HG03175 (cell line): Measurements from ENCODE around the gene PRIMPOL.
"Not testable (repeated sequence)": the region's sequence is repeated elsewhere in the genome, so short reads cannot be mapped to it uniquely, and the experiment has no call there.

ENCODE experiments used
- ATAC-seq: cut with Tn5 transposase; IDR thresholded peaks from one replicate; pipeline ENCODE4 v1.9.1; 2021; ENCODE audit warnings: mild to moderate bottlenecking, moderate library complexity; ENCODE audit not compliant: unreplicated experiment

Gene PRIMPOL

GRCh38 chr4:184649026-184649970, at the start of gene PRIMPOL, which contains the start of gene CASP3:
PRIMPOL (plus strand) TSS chr4:184649738; CDS start chr4:184657141, 7,403 bp downstream.
CASP3 (minus strand) TSS chr4:184649447; CDS start chr4:184638453, 10,994 bp downstream.
- ATAC-seq: peak; percentile 84

- not testable (repeated sequence) for ATAC-seq
These were observed 48.6 kb upstream of the PRIMPOL start for GRCh38 chr4:184600982-184601381.

GRCh38 chr4:184602857-184603256, 46.7 kb upstream of the PRIMPOL start:
- not testable (repeated sequence) for ATAC-seq

- ATAC-seq: not testable (repeated sequence)
These were observed 42.1 kb upstream of the PRIMPOL start for GRCh38 chr4:184607429-184607828.

- ATAC-seq: no peak
These were observed 37.5 kb upstream of the PRIMPOL start for GRCh38 chr4:184612074-184612473.

- ATAC-seq: no peak
These were observed 36.1 kb upstream of the PRIMPOL start for GRCh38 chr4:184613405-184613804.

- no peak for ATAC-seq
These were observed 35.0 kb upstream of the PRIMPOL start for GRCh38 chr4:184614509-184614908.

- not testable (repeated sequence) for ATAC-seq
These were observed 33.4 kb upstream of the PRIMPOL start for GRCh38 chr4:184616168-184616567.

- peak; percentile 81 for ATAC-seq
These were observed 32.6 kb upstream of the PRIMPOL start for GRCh38 chr4:184616633-184617551.

- no peak for ATAC-seq
These were observed 31.8 kb upstream of the PRIMPOL start for GRCh38 chr4:184617600-184618196.

- no peak for ATAC-seq
These were observed 29.2 kb upstream of the PRIMPOL start for GRCh38 chr4:184620212-184620867.

- no peak for ATAC-seq
These were observed 28.0 kb upstream of the PRIMPOL start for GRCh38 chr4:184621518-184621917.

GRCh38 chr4:184624504-184624903, 25.0 kb upstream of the PRIMPOL start:
- ATAC-seq: not testable (repeated sequence)

GRCh38 chr4:184624972-184625554, 24.5 kb upstream of the PRIMPOL start:
- ATAC-seq: no peak

GRCh38 chr4:184625783-184626596, 23.5 kb upstream of the PRIMPOL start:
- ATAC-seq: not testable (repeated sequence)

GRCh38 chr4:184628103-184628502, 21.4 kb upstream of the PRIMPOL start:
- ATAC-seq: no peak

- no peak for ATAC-seq
These were observed 16.7 kb upstream of the PRIMPOL start for GRCh38 chr4:184632842-184633241.

GRCh38 chr4:184635381-184635780, 14.2 kb upstream of the PRIMPOL start:
- ATAC-seq: no peak

GRCh38 chr4:184636144-184636543, 13.4 kb upstream of the PRIMPOL start:
- ATAC-seq: no peak
